NB4 (cell line): ENCODE measurements around the gene SKIC2.

Source experiments
- CTCF ChIP-seq: IDR thresholded peaks from one replicate; pipeline ENCODE4 v1.5.1; 2012; ENCODE audit warnings: low read depth, low read length
- POLR2A ChIP-seq: IDR thresholded peaks from 2 replicates; pipeline ENCODE4 v1.6.1; 2011; ENCODE audit warnings: mild to moderate bottlenecking; ENCODE audit not compliant: insufficient read length; ENCODE audit errors: extremely low read depth

- TF ChIP-seq CTCF: no peak
- no peak for TF ChIP-seq POLR2A
These were observed 7.5 kb downstream of the SKIC2 start for GRCh38 chr6:31966506-31966905.
